Uterus (tissue), 2 donors: Measurements from ENCODE around the gene IGSF23.

Experiments used
- CTCF ChIP-seq, 4 experiments: fragments of 200-600 bp in 2 of 4; fragments of 450-650 bp in 2 of 4; sonication (generic) in 2 of 4; IDR thresholded peaks; one replicate each; pipeline ENCODE4 v1.5.1; 2016 to 2019; ENCODE audit warnings: antibody characterized with exemption in 4 of 4, mild to moderate bottlenecking in 2 of 4, moderate library complexity in 1 of 4
- POLR2A ChIP-seq, 2 donors: fragments of 450-650 bp; IDR thresholded peaks; one replicate each; pipeline ENCODE4 v1.6.1; 2016; ENCODE audit warnings: antibody characterized with exemption in 2 of 2, mild to moderate bottlenecking in 1 of 2, moderate library complexity in 1 of 2

GRCh38 chr19:44662691-44663385 is 49.5 kb downstream of the IGSF23 start:
- TF ChIP-seq CTCF (IDR thresholded peaks at IDR 0.05) (no peak), POLR2A (IDR thresholded peaks at IDR 0.05) (no peak)
